ENCODE data around the gene ESF1. TPM values are rescaled to one million over a fixed set of nuclear protein-coding genes. Genes with fewer than 3 reads are reported as not detected.

The ESF1 gene
- total and polyA plus RNA-seq, 2 experiments from 2014 or later = 7.9 to 8.3 TPM

DNA sequence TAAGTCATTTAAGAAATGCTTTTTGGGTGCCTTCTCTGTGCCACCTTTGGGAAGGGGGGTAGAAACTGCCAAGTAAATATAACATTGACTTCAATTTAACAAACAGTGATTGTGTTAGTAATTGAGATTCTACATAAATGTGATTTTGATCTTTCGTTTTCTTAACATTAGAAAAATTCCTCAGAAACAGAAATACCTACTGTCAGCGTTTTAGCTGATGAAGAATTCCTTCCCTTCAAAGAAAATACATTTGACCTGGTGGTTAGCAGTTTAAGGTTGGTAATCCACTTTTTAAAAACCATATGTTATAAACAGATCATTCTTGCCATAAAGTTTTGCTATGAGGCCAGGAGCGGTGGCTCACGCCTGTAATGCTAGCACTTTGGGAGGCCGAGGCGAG lies 9.9 kb upstream of the ESF1 start:
- peaks cover 16% of the 10 kb centered on the region for H3F3A ChIP-seq (ENCODE audit: insufficient read depth)
- no peak overlapping the region for H3K27ac ChIP-seq
- 94 to 97% methylated on average over 6 of the region's 6 CpGs for WGBS, 2 experiments (ENCODE audit: low coverage in 1 of 2, low lambda C conversion rate in 2 of 2, missing lambda C conversion rate in 2 of 2)
- peaks cover 12% of the 10 kb centered on the region; the same call in 1 of the 2 replicates for H3K79me2 ChIP-seq (ENCODE audit: insufficient read depth)
- in situ Hi-C loops (cut with MboI) = no loop called here
- H3K4me2 ChIP-seq (ENCODE audit: unreplicated experiment) = no peak overlapping the region
- H3K9ac ChIP-seq = no peak overlapping the region
- DNase-seq = no peak
- no peaks in the 10 kb centered on the region for H3K4me1 ChIP-seq (ENCODE audit: insufficient read depth)
- no peak overlapping the region for H3K4me3 ChIP-seq
- no peak overlapping the region for H2AFZ ChIP-seq
- no peaks in the 10 kb centered on the region; the same call in 1 of the 2 replicates for H4K20me1 ChIP-seq (ENCODE audit: insufficient read depth)
- no peaks in the 10 kb centered on the region for H3K27me3 ChIP-seq (replicated peaks; ENCODE audit: insufficient read depth)
- no peaks in the 10 kb centered on the region for H3K9me2 ChIP-seq (ENCODE audit: insufficient read depth)
- H3K9me3 ChIP-seq (ENCODE audit: low read depth) = no peaks in the 10 kb centered on the region
- TF ChIP-seq EZH2phosphoT487 (IDR thresholded peaks at IDR 0.05; ENCODE audit: insufficient read depth, low read depth) (no peak), EZH2 (IDR thresholded peaks at IDR 0.05; ENCODE audit: insufficient read depth, poor library complexity, severe bottlenecking) (no peak)
- H3K36me3 ChIP-seq (ENCODE audit: low read depth) = peaks cover 72% of the 10 kb centered on the region

DNA sequence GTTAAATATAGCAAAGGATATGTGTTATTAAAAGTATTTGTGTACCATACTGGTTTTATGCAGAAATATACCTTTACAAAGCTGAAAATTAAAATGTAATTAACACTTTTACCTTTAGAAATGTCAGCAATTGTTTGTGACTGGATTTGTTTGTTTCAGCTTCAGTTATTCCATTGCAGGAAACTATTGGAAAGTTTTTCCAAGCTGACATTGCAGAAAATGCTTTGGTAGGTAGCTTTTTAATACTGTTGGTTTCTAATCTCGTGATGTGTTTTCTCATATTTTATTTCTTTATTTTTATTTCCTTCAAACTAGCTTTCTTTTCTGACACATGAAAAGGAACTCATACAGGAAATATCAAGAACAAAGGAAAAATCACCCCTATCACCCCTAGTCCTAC lies 8.3 kb upstream of the ESF1 start:
- in situ Hi-C loops (cut with MboI) = no loop called here
- DNase-seq = no peak
- Histone ChIP-seq H3K4me3 (no peak overlapping the region), H3K27ac (no peak overlapping the region), H3K9ac (no peak overlapping the region), H4K20me1 (ENCODE audit: insufficient read depth) (no peaks in the 10 kb centered on the region), H3K27me3 (replicated peaks; ENCODE audit: insufficient read depth) (no peaks in the 10 kb centered on the region), H3K9me3 (ENCODE audit: low read depth) (no peaks in the 10 kb centered on the region), H2AFZ (no peak overlapping the region), H3K4me1 (ENCODE audit: insufficient read depth) (no peaks in the 10 kb centered on the region), H3K4me2 (ENCODE audit: unreplicated experiment) (no peak overlapping the region), H3K9me2 (ENCODE audit: insufficient read depth) (no peaks in the 10 kb centered on the region), H3K36me3 (ENCODE audit: low read depth) (peaks cover 72% of the 10 kb centered on the region), H3K79me2 (ENCODE audit: insufficient read depth) (peaks cover 25% of the 10 kb centered on the region), H3F3A (ENCODE audit: insufficient read depth) (peaks cover 2% of the 10 kb centered on the region; the same call in 1 of the 2 replicates)
- 92 to 95% methylated on average over 1 of the region's 1 CpG for WGBS, 2 experiments (ENCODE audit: low coverage in 1 of 2, low lambda C conversion rate in 2 of 2, missing lambda C conversion rate in 2 of 2)
- TF ChIP-seq EZH2phosphoT487 (IDR thresholded peaks at IDR 0.05; ENCODE audit: insufficient read depth, low read depth) = no peak
- no peak for TF ChIP-seq EZH2 (IDR thresholded peaks at IDR 0.05; ENCODE audit: insufficient read depth, poor library complexity, severe bottlenecking)

DNA sequence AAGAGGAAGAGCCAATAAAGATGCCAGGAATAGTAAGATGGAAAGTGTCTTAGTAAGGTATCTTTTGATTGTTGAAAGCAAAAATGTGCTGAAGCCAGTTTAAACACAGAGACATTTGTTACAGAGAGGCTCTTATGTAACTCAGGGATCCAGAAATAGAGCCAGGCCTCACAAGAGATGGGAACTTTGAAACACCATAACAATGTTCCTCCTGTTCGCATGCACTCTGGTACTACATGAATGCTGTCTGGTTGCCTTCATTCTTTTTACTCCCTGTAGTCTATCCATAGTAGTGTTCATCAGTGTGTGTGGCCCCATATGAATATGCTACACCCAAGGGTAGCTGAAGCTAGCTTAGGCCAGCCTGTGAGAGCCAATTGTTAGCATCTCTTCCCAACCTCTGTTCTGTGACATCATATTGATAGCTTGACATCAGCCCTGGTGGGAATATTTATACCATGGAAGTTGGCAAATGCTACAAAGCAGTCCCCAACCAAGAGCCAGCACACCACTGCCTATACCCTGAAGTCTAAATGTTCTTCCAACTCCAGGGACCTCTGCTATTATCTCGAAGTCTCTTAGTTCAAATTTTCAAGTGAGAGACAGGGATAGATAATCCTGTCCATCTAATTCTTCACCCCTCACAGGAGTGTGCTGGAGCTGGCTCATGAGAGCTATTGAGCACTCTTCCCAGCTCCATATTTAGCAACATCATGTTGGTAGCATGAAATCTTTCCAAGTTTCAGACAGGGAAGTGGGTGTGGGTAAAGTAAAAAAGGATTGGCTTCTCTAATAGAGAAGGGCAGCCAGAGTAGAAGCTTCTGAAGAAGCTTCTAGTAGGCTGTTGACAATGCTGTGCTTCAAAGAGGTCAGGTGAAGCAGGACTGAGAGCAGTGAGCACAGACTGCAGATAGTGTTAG lies 7.1 kb upstream of the ESF1 start:
- Histone ChIP-seq H3K9me2 (ENCODE audit: insufficient read depth) (no peaks in the 10 kb centered on the region), H3F3A (ENCODE audit: insufficient read depth) (no peaks in the 10 kb centered on the region), H2AFZ (no peak overlapping the region), H3K9ac (no peak overlapping the region), H3K4me1 (ENCODE audit: insufficient read depth) (peaks cover 3% of the 10 kb centered on the region; the same call in 1 of the 2 replicates), H3K9me3 (ENCODE audit: low read depth) (no peaks in the 10 kb centered on the region), H3K4me3 (no peak overlapping the region), H3K27ac (no peak overlapping the region), H3K27me3 (replicated peaks; ENCODE audit: insufficient read depth) (no peaks in the 10 kb centered on the region), H3K36me3 (ENCODE audit: low read depth) (peaks cover 60% of the 10 kb centered on the region), H3K4me2 (ENCODE audit: unreplicated experiment) (no peak overlapping the region), H4K20me1 (ENCODE audit: insufficient read depth) (no peaks in the 10 kb centered on the region), H3K79me2 (ENCODE audit: insufficient read depth) (peaks cover 37% of the 10 kb centered on the region)
- in situ Hi-C loops (cut with MboI) = no loop called here
- no peak for DNase-seq
- no peak for TF ChIP-seq EZH2phosphoT487 (IDR thresholded peaks at IDR 0.05; ENCODE audit: insufficient read depth, low read depth)
- no peak for TF ChIP-seq EZH2 (IDR thresholded peaks at IDR 0.05; ENCODE audit: insufficient read depth, poor library complexity, severe bottlenecking)
- 95 to 98% methylated on average over 2 of the region's 2 CpGs for WGBS, 2 experiments (ENCODE audit: low coverage in 1 of 2, low lambda C conversion rate in 2 of 2, missing lambda C conversion rate in 2 of 2)

DNA sequence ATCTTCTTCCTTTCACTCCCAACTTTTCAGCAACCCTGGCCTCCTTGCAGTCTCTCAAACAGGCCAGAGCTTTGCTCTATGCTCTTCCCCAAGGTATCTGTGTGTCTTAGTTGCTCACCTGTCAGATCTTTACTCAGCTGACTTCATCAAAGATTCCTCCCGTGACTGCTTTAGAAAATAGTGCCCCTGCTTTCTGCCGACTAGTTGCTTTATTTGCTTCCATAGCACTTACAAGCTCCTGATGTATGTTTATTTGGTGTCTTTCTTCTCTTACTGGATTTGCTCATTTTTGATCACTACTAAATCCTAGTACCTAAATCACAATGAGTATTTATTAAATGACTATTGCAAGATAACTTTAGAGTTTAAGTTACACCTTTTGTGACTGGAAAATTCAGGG lies 6.0 kb upstream of the ESF1 start:
- H3K79me2 ChIP-seq (ENCODE audit: insufficient read depth) = peaks cover 48% of the 10 kb centered on the region
- H3K27ac ChIP-seq = no peak overlapping the region
- H3K36me3 ChIP-seq (ENCODE audit: low read depth) = peaks cover 57% of the 10 kb centered on the region
- no peaks in the 10 kb centered on the region for H4K20me1 ChIP-seq (ENCODE audit: insufficient read depth)
- H3K4me1 ChIP-seq (ENCODE audit: insufficient read depth) = peaks cover 13% of the 10 kb centered on the region
- 97 to 100% methylated on average over 2 of the region's 2 CpGs for WGBS, 2 experiments (ENCODE audit: low coverage in 1 of 2, low lambda C conversion rate in 2 of 2, missing lambda C conversion rate in 2 of 2)
- no peak overlapping the region for H3K9ac ChIP-seq
- no peaks in the 10 kb centered on the region for H3K27me3 ChIP-seq (replicated peaks; ENCODE audit: insufficient read depth)
- no peak overlapping the region for H3K4me2 ChIP-seq (ENCODE audit: unreplicated experiment)
- TF ChIP-seq EZH2phosphoT487 (IDR thresholded peaks at IDR 0.05; ENCODE audit: insufficient read depth, low read depth) (no peak), EZH2 (IDR thresholded peaks at IDR 0.05; ENCODE audit: insufficient read depth, poor library complexity, severe bottlenecking) (no peak)
- H3K4me3 ChIP-seq = no peak overlapping the region
- DNase-seq = no peak
- no peak overlapping the region for H2AFZ ChIP-seq
- H3K9me3 ChIP-seq (ENCODE audit: low read depth) = no peaks in the 10 kb centered on the region
- no peaks in the 10 kb centered on the region for H3F3A ChIP-seq (ENCODE audit: insufficient read depth)
- no peaks in the 10 kb centered on the region for H3K9me2 ChIP-seq (ENCODE audit: insufficient read depth)
- in situ Hi-C loops (cut with MboI) = no loop called here
